Measurements from ENCODE around the gene MASP2. TPM values are rescaled to one million over a fixed set of nuclear protein-coding genes. Genes with fewer than 3 reads are reported as not detected.
"Not testable (repeated sequence)": the region's sequence is repeated elsewhere in the genome, so short reads cannot be mapped to it uniquely, and the experiment has no call there.

Gene MASP2
- total RNA-seq, 1 donor from 2014 or later = not detected

DNA sequence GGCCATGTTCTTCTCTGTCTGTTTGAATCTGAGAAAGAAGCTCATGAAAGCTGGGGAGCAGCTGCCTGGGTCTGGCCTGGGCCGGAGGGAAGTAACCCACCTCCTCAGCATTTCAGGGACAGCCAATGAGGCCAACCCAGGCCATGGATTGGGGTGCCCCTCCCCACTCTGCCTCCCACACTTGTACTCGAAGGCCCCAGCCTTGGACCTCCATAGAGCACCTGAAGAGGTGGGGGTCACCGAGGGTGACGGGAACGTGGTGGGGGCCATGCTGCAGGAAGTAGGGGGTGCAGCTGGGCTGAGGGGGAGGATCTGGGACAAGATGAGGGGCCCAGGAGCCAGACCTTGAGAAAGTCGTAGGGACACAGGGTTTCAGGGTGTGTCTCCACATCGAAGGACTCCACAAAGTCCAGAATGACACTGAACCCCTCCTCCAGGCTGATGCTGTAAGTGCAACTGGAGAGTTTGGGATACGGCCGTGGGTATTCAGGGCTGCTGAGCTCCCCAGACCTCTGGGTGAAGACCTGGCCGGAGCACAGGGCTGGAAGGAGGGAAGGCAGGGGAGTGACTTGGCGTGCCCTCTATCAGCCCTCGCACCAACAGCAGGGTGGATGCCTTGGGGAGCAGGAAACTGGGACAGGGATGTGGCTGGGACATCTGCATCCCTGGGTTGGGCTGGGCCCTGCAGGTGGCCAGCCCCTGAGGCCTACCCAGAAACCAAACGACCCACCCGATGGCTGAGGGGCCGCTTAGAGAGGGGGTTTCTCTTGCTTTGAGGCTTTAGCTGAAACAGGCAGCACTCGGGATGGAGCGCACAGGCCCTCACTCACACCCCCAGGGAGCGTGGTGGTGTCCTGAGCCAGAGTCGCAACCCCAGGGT is 3.8 kb downstream of the MASP2 start:
- intact Hi-C loops (cut with DNase I) = no loop called here

DNA sequence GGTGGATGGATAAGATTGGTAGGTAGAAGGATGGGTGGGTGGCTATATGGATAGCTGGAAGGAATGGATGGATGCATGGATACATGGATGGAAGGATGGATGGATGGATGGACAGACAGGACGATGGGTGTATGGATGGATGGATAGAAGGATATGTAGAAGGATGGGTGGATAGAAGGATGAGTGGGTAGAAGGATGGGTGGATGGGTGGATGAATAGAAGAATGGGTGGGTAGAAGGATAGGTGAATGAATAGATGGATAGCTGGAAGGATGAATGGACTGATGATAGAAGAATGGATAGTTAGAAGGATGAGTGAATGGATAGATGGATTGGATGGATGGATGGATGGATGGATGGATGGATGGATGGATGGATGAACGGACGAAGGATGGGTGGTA is 5.0 kb downstream of the MASP2 start:
- intact Hi-C loops (cut with DNase I) = no loop called here
- DNase-seq (ENCODE audit: low spot score) = no peak

More for the DNA sequence above, 3.8 kb downstream of the MASP2 start:
- no peak for DNase-seq (ENCODE audit: low spot score)

DNA sequence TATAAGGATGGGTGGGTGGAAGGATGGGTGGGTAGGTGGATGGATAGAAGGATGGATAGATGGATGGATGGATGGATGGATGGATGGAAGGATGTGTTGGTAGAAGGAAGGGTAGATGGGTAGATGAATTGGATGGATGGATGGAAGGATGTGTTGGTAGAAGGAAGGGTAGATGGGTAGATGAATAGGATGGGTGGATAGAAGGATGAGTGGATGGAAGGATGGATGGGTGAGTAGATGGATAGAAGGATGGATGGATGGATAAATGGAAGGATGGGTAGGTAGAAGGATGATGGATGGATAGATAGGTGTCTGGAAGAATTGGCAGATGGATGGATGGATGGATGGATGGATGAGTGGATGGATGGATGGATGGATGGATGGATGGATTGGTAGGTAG is 6.0 kb downstream of the MASP2 start:
- intact Hi-C loops (cut with DNase I) = no loop called here
- no peak for DNase-seq (ENCODE audit: low spot score)

DNA sequence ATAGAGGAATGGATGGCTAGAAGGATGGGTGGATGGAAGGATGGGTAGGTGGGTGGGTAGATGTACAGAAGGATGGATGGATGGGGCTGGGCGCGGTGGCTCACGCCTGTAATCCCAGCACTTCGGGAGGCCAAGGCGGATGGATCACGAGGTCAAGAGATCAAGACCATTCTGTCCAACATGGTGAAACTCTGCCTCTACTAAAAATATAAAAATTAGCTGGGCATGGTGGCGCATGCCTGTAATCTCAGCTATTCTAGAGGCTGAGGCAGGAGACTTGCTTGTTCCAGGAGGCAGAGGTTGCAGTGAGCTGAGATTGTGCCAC is 7.0 kb downstream of the MASP2 start:
- DNase-seq (ENCODE audit: low spot score) = not testable (repeated sequence)

DNA sequence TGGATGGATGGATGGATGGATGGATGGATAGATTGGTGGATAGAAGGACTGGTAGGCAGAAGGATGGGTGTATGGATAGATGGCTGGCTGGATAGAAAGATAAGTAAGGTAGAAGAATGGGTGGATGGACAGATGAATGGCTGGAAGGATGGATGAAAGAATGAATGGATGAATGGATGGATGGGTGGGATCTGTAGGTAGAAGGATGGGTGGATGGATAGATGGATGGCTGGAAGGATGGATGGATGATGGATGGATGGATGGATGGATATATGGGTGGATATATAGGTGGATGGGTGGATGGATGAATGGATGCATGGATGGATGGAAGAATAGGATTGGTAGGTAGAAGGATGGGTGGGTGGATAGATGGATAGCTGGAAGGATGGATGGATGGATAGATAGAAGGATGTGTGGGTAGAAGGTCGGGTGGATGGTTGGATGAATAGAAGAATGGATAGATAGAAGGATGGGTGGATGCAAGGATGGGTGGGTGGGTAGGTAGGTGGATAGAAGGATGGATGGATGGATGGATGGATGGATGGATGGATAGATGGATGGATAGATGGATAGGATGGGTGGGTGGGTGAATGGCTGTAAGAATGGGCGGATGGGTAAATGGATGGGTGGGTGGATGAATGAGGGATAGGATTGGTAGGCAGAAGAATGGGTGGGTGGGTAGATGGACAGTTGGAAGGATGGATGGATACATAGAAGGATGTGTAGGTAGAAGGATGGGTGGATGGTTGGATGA is 7.5 kb downstream of the MASP2 start:
- no peak for DNase-seq (ENCODE audit: low spot score)
- intact Hi-C loops (cut with DNase I) = loop anchor here (10.0 kb wide), 1 partner anchor 205 kb away; no protein-coding TSS in a partner anchor

More for the DNA sequence above, 7.0 kb downstream of the MASP2 start:
- intact Hi-C loops (cut with DNase I) = not testable (repeated sequence)

DNA sequence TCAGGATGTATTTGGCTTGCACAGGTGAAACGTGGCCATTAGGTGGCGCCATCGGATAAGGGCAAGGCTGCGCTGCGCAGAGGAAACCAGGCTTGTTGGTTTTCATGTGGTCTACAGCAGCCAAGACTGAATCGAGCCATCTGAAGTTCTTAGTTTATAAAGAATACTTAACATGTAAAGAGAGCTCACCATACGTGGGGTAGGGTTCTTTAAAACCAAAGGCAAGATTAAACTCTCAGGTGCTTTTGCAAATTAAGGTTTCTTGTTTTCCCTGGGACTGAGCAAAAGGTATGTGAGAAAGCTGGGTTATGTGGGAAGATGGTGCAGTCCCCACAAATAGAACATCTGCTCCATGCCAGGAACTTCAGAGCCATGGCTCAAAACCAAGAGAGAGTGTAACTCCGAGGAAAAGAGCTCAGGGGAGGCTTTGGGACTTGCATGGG is 9.3 kb downstream of the MASP2 start:
- intact Hi-C loops (cut with DNase I) = loop anchor here (1.0 to 10.0 kb wide), 2 partner anchors 207 to 608 kb away; no protein-coding TSS in a partner anchor
- DNase-seq (ENCODE audit: low spot score) = peak; percentile 93

DNA sequence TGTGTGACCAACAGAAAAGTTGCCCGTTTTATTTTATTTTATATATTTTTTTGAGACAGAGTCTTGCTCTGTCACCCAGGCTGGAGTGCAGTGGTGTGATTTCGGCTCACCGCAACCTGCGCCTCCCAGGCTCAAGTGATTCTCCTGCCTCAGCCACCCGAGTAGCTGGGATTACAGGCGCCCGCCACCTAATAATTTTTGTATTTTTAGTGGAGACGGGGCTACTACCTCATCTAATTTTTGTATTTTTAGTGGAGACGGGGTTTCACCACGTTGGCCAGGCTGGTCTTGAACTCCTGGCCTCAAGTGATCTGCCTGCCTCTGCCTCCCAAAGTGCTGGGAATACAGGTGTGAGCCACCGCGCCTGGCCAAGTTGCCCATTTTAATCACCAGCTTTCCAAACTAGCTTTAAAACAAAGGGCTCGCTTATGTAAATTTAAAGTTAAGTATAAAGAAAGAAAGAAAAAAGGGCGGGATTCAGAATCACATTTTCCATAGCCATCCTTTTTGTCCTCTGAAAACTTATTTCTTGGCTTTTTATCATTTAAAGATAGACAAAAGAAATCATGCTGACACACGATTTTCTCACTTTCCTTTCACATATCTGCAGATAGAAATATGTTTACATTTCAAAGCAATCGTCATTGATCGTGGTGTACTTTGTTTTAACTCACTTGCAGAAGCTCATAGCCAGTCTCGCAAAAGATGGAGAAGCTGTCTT is 9.9 kb downstream of the MASP2 start:
- intact Hi-C loops (cut with DNase I) = loop anchor here (1.0 to 10.0 kb wide), 2 partner anchors 208 to 608 kb away; no protein-coding TSS in a partner anchor
- not testable (repeated sequence) for DNase-seq (ENCODE audit: low spot score)

DNA sequence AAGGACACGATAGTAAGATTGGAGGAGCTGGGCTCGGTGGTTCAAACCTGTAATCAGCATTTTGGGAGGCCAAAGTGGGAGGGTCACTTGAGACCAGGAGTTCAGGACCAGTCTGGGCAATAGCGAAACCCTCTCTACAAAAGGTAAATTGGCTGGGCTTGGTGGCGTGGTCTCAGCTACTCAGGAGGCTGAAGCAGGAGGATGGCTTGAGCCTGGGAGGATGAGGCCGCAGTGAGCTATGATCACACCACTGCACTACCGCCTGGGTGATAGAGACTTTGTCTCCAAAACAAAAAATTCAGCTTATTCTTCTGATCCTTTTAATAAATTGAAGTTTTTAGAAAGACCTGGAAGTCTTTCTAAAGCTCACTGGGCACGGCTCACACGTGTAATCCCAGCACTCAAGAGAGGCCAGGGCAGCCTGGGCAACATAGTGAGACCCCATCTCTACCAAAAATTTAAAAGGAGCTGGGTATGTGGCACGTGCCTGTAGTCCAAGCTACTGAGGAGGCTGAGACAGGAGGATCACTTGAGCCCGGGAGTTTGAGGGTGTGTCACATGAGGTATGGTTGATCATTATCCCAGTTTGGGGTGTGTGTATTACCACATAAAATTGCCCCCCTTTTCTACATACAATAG is 15.3 kb downstream of the MASP2 start:
- intact Hi-C loops (cut with DNase I) = loop anchor here (10.0 kb wide), 1 partner anchor 213 kb away; no protein-coding TSS in a partner anchor
- DNase-seq (ENCODE audit: low spot score) = no peak

DNA sequence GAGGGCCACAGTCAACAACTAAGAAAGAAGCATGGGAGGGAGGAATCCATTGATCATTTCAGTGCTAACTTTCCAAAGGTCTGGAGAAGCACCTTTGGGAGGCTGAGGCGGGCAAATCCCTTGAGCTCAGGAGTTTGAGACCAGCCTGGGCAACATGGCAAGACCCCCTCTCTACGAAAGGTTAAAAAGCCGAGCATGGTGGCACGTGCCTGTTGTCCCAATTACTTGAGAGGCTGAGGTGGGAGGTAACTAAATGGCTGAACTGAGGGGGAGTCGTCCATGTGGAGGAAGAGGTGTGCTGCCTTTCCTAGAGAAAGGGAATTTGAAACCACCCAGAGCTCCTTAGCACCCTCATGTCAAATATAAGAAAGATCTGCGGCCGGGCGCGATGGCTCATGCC is 16.2 kb downstream of the MASP2 start:
- intact Hi-C loops (cut with DNase I) = loop anchor here (10.0 kb wide), 1 partner anchor 214 kb away; no protein-coding TSS in a partner anchor
- no peak for DNase-seq (ENCODE audit: low spot score)

DNA sequence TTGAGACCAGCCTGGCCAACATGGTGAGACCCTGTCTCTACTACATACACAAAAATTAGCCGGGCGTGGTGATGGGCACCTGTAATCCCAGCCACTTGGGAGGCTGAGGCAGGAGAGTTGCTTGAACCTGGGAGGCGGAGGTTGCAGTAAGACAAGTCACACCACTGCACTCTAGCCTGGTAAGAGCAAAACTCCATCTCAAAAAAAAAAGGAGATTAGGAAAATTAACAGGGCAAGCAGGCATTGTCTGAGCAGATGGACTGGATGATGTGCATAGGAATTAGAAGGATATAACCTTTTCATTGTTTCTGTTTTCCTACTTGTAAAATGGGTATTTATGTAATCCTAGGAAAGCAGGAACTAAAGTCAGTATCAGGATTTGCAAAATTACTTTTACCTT is 19.0 kb downstream of the MASP2 start:
- DNase-seq (ENCODE audit: low spot score) = no peak
- intact Hi-C loops (cut with DNase I) = no loop called here

DNA sequence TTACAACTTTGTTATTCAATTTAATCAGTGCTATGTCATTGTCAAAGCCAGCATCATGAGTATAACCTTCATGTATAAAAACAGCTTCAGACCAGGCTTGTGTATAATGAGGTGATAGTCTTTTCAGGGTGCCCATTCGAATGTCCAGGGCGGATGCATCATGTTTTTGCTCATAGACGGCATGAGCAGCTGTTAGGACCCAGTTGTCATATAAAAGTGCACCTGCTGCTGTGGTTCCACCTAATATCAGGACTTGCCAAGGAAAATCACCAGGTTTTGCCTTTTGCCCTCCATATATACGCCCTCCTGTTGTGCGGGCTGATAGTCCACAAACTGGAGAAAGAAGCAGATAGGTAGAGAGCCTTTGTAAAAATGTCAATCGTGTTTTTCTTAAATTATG is 19.7 kb downstream of the MASP2 start:
- no peak for DNase-seq (ENCODE audit: low spot score)
- intact Hi-C loops (cut with DNase I) = no loop called here

DNA sequence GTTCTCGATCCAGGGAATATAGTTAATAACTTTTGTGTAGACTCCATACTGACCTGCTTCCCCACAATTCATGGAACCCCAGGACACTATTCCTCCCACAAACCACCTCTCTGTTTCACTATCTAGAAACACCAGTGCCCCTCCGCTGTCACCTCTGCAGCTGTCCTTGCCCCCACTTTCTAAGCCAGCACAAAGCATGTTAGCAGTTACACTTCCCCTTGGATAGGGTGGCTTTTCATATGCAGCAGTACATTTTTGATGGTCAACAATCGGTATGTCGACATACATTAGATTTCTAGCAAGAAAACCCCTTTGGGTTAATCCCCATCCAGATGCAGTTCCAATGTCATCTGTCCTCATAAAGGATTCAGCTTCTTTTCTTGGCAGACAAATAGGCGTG is 20.1 kb downstream of the MASP2 start:
- intact Hi-C loops (cut with DNase I) = no loop called here
- DNase-seq (ENCODE audit: low spot score) = no peak

DNA sequence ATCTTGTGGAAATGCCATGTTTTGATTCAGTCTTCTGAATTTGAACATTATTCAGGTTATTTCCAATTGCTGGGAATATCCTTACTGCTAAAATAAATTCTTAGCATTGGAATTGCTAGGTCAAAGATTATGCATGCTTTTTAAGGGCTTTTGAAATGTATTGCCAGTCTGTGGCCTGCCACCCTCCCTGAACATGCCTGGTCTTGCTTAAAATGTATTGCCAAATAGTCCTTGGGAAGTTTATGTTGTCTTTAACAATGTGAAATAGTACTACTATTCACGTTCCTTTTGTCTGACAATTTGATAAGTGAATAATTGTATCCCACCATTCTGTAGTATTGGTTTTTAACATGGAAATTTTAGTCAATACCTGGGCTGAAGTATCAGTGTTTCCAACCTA is 21.0 kb downstream of the MASP2 start:
- intact Hi-C loops (cut with DNase I) = no loop called here
- DNase-seq (ENCODE audit: low spot score) = no peak

DNA sequence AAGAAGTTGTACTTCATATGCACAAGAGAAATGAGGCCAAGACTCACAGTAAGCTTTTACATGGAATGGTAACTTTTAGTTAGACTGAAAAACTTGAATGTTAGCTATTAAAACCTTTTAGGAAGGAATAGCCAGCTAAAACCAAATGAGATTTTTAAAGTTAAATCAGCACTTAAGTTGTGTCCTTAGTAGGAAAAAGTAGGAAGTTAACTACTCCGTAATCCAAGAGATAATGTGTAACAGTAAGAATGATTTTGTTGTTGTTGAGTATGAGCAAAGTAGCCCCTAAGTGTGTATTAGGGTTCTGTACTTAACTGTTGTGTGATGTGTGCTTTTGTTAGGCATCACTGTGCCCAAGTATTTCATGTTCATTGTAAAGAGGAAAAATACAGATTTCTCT is 21.4 kb downstream of the MASP2 start:
- no peak for DNase-seq (ENCODE audit: low spot score)
- intact Hi-C loops (cut with DNase I) = no loop called here

DNA sequence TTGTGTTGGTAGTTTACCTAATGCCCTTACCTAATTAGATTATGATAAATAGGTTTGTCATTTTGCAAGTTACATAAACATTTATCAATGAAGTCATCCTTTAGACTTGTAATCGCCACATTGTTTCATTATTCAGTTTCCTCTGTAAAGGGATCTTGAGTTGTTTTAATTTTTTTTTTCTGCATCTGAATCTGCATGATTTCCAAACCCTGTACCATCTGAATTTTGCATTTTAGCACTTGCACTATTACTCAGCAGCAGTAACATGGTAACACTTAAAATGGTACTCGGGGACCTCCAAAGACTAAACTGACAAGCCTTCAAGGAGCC is 22.2 kb downstream of the MASP2 start:
- intact Hi-C loops (cut with DNase I) = no loop called here
- DNase-seq (ENCODE audit: low spot score) = no peak

DNA sequence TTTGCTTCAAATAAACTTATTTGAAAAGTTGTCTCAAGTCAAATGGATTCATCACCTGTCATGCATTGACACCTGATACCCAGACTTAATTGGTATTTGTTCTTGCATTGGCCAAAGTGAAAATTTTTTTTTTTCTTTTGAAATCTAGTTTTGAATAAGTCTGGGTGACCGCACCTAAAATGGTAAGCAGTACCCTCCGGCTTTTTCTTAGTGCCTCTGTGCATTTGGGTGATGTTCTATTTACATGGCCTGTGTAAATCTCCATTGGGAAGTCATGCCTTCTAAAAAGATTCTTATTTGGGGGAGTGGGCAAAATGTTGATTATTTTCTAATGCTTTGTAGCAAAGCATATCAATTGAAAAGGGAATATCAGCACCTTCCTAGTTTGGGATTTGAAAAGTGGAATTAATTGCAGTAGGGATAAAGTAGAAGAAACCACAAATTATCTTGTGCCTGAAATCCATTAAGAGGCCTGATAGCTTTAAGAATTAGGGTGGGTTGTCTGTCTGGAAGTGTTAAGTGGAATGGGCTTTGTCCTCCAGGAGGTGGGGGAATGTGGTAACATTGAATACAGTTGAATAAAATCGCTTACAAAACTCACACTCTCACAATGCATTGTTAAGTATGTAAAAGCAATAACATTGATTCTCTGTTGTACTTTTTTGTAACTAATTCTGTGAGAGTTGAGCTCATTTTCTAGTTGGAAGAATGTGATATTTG is 22.7 kb downstream of the MASP2 start:
- intact Hi-C loops (cut with DNase I) = no loop called here
- no peak for DNase-seq (ENCODE audit: low spot score)

DNA sequence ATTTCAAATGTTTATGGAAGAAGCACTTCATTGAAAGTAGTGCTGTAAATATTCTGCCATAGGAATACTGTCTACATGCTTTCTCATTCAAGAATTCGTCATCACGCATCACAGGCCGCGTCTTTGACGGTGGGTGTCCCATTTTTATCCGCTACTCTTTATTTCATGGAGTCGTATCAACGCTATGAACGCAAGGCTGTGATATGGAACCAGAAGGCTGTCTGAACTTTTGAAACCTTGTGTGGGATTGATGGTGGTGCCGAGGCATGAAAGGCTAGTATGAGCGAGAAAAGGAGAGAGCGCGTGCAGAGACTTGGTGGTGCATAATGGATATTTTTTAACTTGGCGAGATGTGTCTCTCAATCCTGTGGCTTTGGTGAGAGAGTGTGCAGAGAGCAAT is 23.8 kb downstream of the MASP2 start:
- no peak for DNase-seq (ENCODE audit: low spot score)
- intact Hi-C loops (cut with DNase I) = no loop called here

DNA sequence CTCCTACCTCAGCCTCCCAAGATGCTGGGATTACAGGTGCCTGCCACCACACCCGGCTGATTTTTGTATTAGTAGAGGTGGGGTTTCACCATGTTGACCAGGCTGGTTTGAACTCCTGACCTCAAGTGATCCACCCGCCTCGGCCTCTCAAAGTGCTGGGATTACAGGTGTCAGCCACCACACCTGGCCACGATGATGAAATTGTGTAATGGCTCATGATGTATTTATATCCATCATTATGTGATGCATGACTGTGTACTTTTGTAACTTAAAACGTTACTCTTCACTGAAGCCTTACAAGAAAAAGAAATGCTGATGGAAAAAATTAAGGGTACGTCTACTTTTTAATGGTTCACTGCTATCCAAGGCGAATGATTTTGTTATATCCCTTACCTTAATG is 27.1 kb downstream of the MASP2 start:
- intact Hi-C loops (cut with DNase I) = no loop called here
- no peak for DNase-seq (ENCODE audit: low spot score)

DNA sequence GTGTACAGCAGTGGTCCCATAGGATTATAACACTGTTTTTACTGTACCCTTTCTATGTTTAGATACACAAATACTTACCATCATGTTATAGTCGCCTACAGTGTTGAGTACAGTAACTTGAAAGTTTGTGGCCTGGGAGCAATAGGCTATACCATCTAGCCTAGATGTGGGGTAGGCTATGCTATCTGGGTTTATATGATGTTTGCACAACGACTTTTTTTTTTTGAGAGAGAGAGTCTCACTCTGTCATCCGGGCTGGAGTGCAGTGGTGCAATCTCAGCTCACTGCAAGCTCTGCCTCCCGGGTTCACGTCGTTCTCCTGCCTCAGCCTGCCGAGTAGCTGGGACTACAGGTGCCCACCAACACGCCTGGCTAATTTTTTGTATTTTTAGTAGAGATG is 27.7 kb downstream of the MASP2 start:
- intact Hi-C loops (cut with DNase I); DNase-seq (ENCODE audit: low spot score): not testable (repeated sequence)

All from cardiac septum (tissue), 1 donor.